GM12878 (cell line): ENCODE measurements around the gene CIB4. TPM values are rescaled to one million over a fixed set of nuclear protein-coding genes. Genes with fewer than 3 reads are reported as not detected.

Source experiments
- ATAC-seq: fragments of 200-7000 bp; cut with Tn5 transposase; 3 replicates; pipeline ENCODE4 v1.9.1; 2020; ENCODE audit warnings: mild to moderate bottlenecking, moderate library complexity
- BruUV-seq: library from RNA; stranded (reverse); fragments of 400-500 nt; replicated peaks from 2 replicates; lab custom pipeline; 2021; lab: Mats Ljungman, UMichigan
- CTCF ChIA-PET: fragments of 300-600 bp; sonication (Branson Sonifier 250); formaldehyde crosslinking; extraction: SDS; loops from one replicate; lab custom pipeline; 2021; ENCODE audit warnings: inconsistent platforms; lab: Yijun Ruan, JAX
- POLR2A ChIA-PET: fragments of 350-600 bp; formaldehyde crosslinking; extraction: SDS; loops from one replicate; lab custom pipeline; 2021; ENCODE audit warnings: inconsistent platforms; lab: Charles Lee
- RAD21 ChIA-PET: fragments of 300-600 bp; sonication (Branson Sonifier 250); formaldehyde crosslinking; loops from one replicate; lab custom pipeline; 2023; ENCODE audit warnings: antibody characterized with exemption; ENCODE audit not compliant: unreplicated experiment; lab: Charles Lee
- SMC1A ChIA-PET: fragments of 300-600 bp; sonication (Branson Sonifier 250); formaldehyde crosslinking; loops from one replicate; lab custom pipeline; 2023; ENCODE audit not compliant: unreplicated experiment, uncharacterized antibody; lab: Charles Lee
- DNase-seq: peaks from one replicate; pipeline ENCODE4 v3.0.0-alpha.2; 2011; ENCODE audit warnings: low read depth, low spot score
- FAIRE-seq: peaks from 3 replicates; lab custom pipeline; 2011; peaks lifted over from hg19 to GRCh38; lab: Jason Lieb, UNC
- H2AFZ ChIP-seq: 2 replicates; pipeline ENCODE4 v1.6.0; 2011; ENCODE audit warnings: low read depth, low read length, control low read depth; ENCODE audit not compliant: control insufficient read depth
- H3K27ac ChIP-seq: 2 replicates; pipeline ENCODE4 v1.5.1; 2011; ENCODE audit warnings: control low read depth; ENCODE audit not compliant: control insufficient read depth, insufficient read depth
- H3K27me3 ChIP-seq, 2 experiments: replicated peaks in 1 of 2; 2 replicates each; pipeline versions ENCODE4 v1.6.0 to v1.6.1; 2011; ENCODE audit warnings: low read length in 1 of 2; ENCODE audit not compliant: control insufficient read depth in 2 of 2, insufficient read depth in 2 of 2
- H3K36me3 ChIP-seq, 2 experiments: 2 replicates each; pipeline ENCODE4 v1.5.1; 2011; ENCODE audit warnings: low read length in 1 of 2; ENCODE audit not compliant: control insufficient read depth in 2 of 2, insufficient read depth in 2 of 2
- H3K4me1 ChIP-seq: 2 replicates; pipeline ENCODE4 v1.6.1; 2011; ENCODE audit warnings: mild to moderate bottlenecking, low read length, moderate library complexity, mixed read lengths; ENCODE audit not compliant: control insufficient read depth, insufficient read depth
- H3K4me2 ChIP-seq: 2 replicates; pipeline ENCODE4 v1.6.0; 2011; ENCODE audit warnings: control low read depth; ENCODE audit not compliant: control insufficient read depth, insufficient read depth
- H3K4me3 ChIP-seq: fragments of 200-600 bp; sonication (generic); 2 replicates; pipeline ENCODE4 v1.5.1; 2016
- H3K79me2 ChIP-seq: 2 replicates; pipeline ENCODE4 v1.6.0; 2011; ENCODE audit warnings: low read length; ENCODE audit not compliant: control insufficient read depth, insufficient read depth
- H3K9ac ChIP-seq: 2 replicates; pipeline ENCODE4 v1.8.0; 2011; ENCODE audit warnings: low read length, control low read depth, mixed read lengths; ENCODE audit not compliant: control insufficient read depth, insufficient read depth
- H3K9me3 ChIP-seq: replicated peaks from 3 replicates; pipeline ENCODE4 v1.5.1; 2011; ENCODE audit warnings: mild to moderate bottlenecking, low read length; ENCODE audit not compliant: control insufficient read depth, insufficient read depth
- H4K20me1 ChIP-seq: 2 replicates; pipeline ENCODE4 v1.6.0; 2011; ENCODE audit not compliant: control insufficient read depth, insufficient read depth
- MEF2B ChIP-seq: fragments of 450-650 bp; IDR thresholded peaks from 2 replicates; pipeline ENCODE4 v1.6.1; 2018; ENCODE audit warnings: mild to moderate bottlenecking, moderate library complexity; ENCODE audit not compliant: partially characterized antibody, poor library complexity, severe bottlenecking
- SRF ChIP-seq, 2 experiments: IDR thresholded peaks; 2 replicates each; pipeline ENCODE4 v1.6.1; 2011; ENCODE audit warnings: low read depth in 2 of 2, low read length in 2 of 2, mild to moderate bottlenecking in 1 of 2, moderate library complexity in 1 of 2
- YBX1 ChIP-seq: fragments of 450-650 bp; IDR thresholded peaks from 2 replicates; pipeline ENCODE4 v1.6.1; 2016; ENCODE audit warnings: antibody characterized with exemption
- ZNF217 ChIP-seq: fragments of 450-650 bp; IDR thresholded peaks from 2 replicates; pipeline ENCODE4 v1.6.1; 2017; ENCODE audit warnings: antibody characterized with exemption, mild to moderate bottlenecking
- WGBS: methylation state at CpG from one replicate; pipeline ENCODE4 v1.1.6; 2016; ENCODE audit warnings: low lambda C conversion rate; ENCODE audit not compliant: insufficient replicate concordance, insufficient coverage; ENCODE audit errors: missing lambda C conversion rate; 5-methylcytosine and 5-hydroxymethylcytosine counted together
- in situ Hi-C: fragments of 300-500 bp; cut with MboI; formaldehyde crosslinking; loops from 9 replicates; pipeline ENCODE4 v1.14.3; 2018; ENCODE audit warnings: mixed read lengths
- intact Hi-C: fragments of 100-400 bp; cut with micrococcal nuclease; formaldehyde crosslinking; loops from one replicate; pipeline ENCODE4 v1.14.2; 2022; ENCODE audit not compliant: unreplicated experiment
- polyA plus RNA-seq, 11 experiments: library from polyadenylated mRNA; depleted of rRNA in 4 of 11; unstranded in 6 of 11; stranded (reverse) in 5 of 11; fragments of >200 nt; fragmentation: Nextera tagmentation in 4 of 11; fragmentation: Illumina TruSeq in 1 of 11; extraction: Ambion mirVana in 4 of 11; extraction: Trizol in 1 of 11; gene quantifications; 1 replicate in 1 of 11; 2 replicates in 10 of 11; pipeline versions ENCODE4 v1.2.1 to v1.2.3, GENCODE V29; 2011 to 2016; ENCODE audit warnings: inconsistent platforms in 2 of 11, missing spikeins in 2 of 11, low read depth in 1 of 11
- total RNA-seq, 4 experiments: library from RNA; depleted of rRNA in 3 of 4; stranded (reverse); fragments of >200 nt in 3 of 4; fragmentation: Illumina TruSeq in 1 of 4; extraction: Trizol in 1 of 4; gene quantifications; 2 replicates each; pipeline versions ENCODE4 v1.2.1 to v1.2.3, GENCODE V29; 2013 to 2021

CIB4 gene
- total and polyA plus RNA-seq, 10 of the 15 experiments (the other 5 are each of a cell fraction or from before 2014, with no cell fraction given), result not detected

DNA sequence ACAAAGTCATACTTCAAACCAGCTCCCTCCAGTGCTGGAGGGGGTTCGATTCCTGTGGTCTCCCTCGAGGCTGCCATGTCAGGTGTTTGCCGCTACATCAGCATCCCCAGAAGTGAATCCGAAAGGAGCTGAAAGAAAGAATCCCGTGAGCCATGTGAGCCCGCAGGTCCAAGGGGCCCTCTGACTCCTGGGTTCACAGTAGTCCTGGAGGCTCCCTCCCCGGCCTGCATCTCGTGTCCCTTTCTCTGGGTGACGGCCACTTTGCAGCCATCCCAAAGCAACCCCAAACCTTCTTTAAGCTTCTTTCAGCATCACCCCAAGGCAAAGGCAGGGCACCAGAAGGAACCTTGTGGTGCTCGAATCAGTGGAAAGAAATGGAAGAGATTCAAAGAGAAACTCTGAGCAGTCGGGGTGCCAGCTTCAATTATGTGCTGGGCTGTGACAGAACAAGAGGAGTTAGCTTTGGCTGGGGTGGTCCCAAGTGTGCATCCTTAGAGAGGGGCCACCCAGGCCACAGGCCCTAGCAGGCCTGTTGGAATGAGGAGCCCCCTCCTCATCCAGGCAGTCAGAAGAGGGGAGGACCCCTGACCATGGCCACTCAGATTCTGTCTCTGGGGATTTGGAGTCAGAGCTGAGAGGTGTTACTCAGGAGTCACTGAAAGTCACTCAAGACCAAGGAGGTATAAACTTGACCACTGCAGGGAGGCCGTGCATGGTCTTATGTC, 59.7 kb downstream of the CIB4 start:
- POLR2A ChIA-PET, result interaction anchor here (0.6 kb wide), 1 partner anchor 200 kb away, joined by 3 read pairs; no protein-coding TSS in a partner anchor
- Histone ChIP-seq H3K27ac (no peak overlapping the region), H3K4me3 (no peak overlapping the region), H3K9me3 (no peaks in the 10 kb centered on the region), H3K79me2 (no peaks in the 10 kb centered on the region), H2AFZ (no peak overlapping the region), H3K36me3 (no peaks in the 10 kb centered on the region), H3K4me1 (no peaks in the 10 kb centered on the region), H3K4me2 (no peak overlapping the region), H4K20me1 (no peaks in the 10 kb centered on the region), H3K27me3 (peaks cover 5 to 7% of the 10 kb centered on the region in 2 experiments; a peak in 3 of 4 replicates), H3K9ac (no peak overlapping the region)
- TF ChIP-seq SRF (IDR thresholded peaks at IDR 0.05; ENCODE audit: low read depth in 2 of 2, low read length in 2 of 2), result no peak
- DNase-seq, result no peak
- RAD21 ChIA-PET, result no interaction called here
- BruUV-seq, result no TSS peak
- no peak for ATAC-seq
- in situ Hi-C loops (no loop called here), intact Hi-C loops (no loop called here)
- CTCF ChIA-PET, result interaction anchor here (0.6 to 1.1 kb wide), 3 partner anchors 60 to 631 kb away, joined by 3 read pairs; no protein-coding TSS in a partner anchor
- FAIRE-seq, result no peak
- 30% methylated on average over 12 of the region's 12 CpGs for WGBS
- SMC1A ChIA-PET, result no interaction called here

DNA sequence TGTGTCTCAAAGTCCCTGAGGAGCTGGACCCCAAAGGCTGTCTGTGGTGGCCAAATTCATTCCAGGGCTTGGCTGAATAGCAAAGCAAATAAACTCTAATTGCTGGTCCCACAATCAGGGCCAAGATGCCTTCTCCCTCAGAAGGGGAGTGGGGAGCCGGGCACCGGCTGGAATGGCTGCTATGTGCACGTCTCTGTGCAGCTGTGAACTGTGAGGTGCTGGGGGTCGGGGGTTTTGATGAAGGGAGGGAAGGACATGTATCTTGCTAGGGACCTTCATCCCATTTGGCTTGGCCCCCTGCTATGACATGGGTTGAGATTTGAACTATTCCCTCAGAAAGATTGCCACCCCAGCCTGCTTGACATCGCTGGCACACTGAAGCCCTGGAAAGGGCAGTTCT, 60.4 kb downstream of the CIB4 start:
- Histone ChIP-seq H3K9ac (no peak overlapping the region), H3K36me3 (no peaks in the 10 kb centered on the region), H3K4me1 (no peaks in the 10 kb centered on the region), H2AFZ (no peak overlapping the region), H3K27ac (no peak overlapping the region), H3K9me3 (no peaks in the 10 kb centered on the region), H4K20me1 (no peaks in the 10 kb centered on the region), H3K27me3 (peaks cover 5 to 6% of the 10 kb centered on the region in 2 experiments; a peak in 3 of 4 replicates), H3K4me2 (no peak overlapping the region), H3K79me2 (no peaks in the 10 kb centered on the region), H3K4me3 (no peak overlapping the region)
- ChIA-PET RAD21 (no interaction called here), SMC1A (no interaction called here), POLR2A (no interaction called here), CTCF (interaction anchor here (1.1 kb wide), 1 partner anchor 60 kb away, joined by 3 read pairs; no protein-coding TSS in a partner anchor)
- no peak for TF ChIP-seq YBX1
- no peak for TF ChIP-seq ZNF217
- TF ChIP-seq MEF2B, result no peak
- intact Hi-C loops, result no loop called here
- 41% methylated on average over 5 of the region's 5 CpGs for WGBS
- BruUV-seq, result no TSS peak
- in situ Hi-C loops, result no loop called here
- ATAC-seq, result no peak
- DNase-seq, result no peak
- FAIRE-seq, result no peak
